A549 (cell line): ENCODE data around the gene PMM2. TPM values are rescaled to one million over a fixed set of nuclear protein-coding genes. Genes with fewer than 3 reads are reported as not detected.

Source experiments
- ATAC-seq, 2 experiments: fragments of 200-7000 bp in 1 of 2; fragments of >200 bp in 1 of 2; cut with Nextera tagmentation in 1 of 2; cut with Tn5 transposase in 1 of 2; 3 replicates each; pipeline versions ENCODE4 v1.8.0 to v1.9.1; 2018 to 2020; ENCODE audit warnings: mild to moderate bottlenecking in 1 of 2, moderate library complexity in 1 of 2
- CTCF ChIA-PET: fragments of 300-600 bp; sonication (Branson Sonifier 250); formaldehyde crosslinking; extraction: SDS; loops from one replicate; lab custom pipeline; 2021; ENCODE audit warnings: antibody characterized with exemption, inconsistent platforms; lab: Yijun Ruan, JAX
- POLR2A ChIA-PET: fragments of 350-600 bp; formaldehyde crosslinking; extraction: SDS; loops from one replicate; lab custom pipeline; 2021; ENCODE audit warnings: antibody characterized with exemption, inconsistent platforms; lab: Yijun Ruan, JAX
- DNase-seq, 2 experiments: peaks; one replicate each; pipeline versions ENCODE4 v3.0.0 to v3.0.0-alpha.2; 2011 to 2016; ENCODE audit warnings: low read depth in 1 of 2, low spot score in 1 of 2
- FAIRE-seq: peaks from 2 replicates; lab custom pipeline; 2011; peaks lifted over from hg19 to GRCh38; lab: Jason Lieb, UNC
- H3K27ac ChIP-seq, 2 experiments: fragments of >200 bp; sonication (Bioruptor Twin); formaldehyde crosslinking; 3 replicates each; pipeline ENCODE4 v1.5.1; 2016 to 2017
- H3K4me1 ChIP-seq: fragments of >200 bp; sonication (Bioruptor Twin); formaldehyde crosslinking; 3 replicates; pipeline ENCODE4 v1.6.1; 2016
- H3K4me2 ChIP-seq: fragments of >200 bp; sonication (Bioruptor Twin); formaldehyde crosslinking; 3 replicates; pipeline ENCODE4 v1.6.1; 2016
- H3K4me3 ChIP-seq: fragments of >200 bp; sonication (Bioruptor Twin); formaldehyde crosslinking; 3 replicates; pipeline ENCODE4 v1.5.1; 2016
- H3K9me3 ChIP-seq: fragments of >200 bp; sonication (Bioruptor Twin); formaldehyde crosslinking; 3 replicates; pipeline ENCODE4 v1.6.1; 2016
- CEBPB ChIP-seq, 2 experiments: fragments of >200 bp in 1 of 2; sonication (Bioruptor Twin) in 1 of 2; formaldehyde crosslinking in 1 of 2; IDR thresholded peaks; 2 replicates each; pipeline ENCODE4 v1.6.1; 2012 to 2016
- CHD4 ChIP-seq: fragments of 200-600 bp; sonication (generic); IDR thresholded peaks from 2 replicates; pipeline ENCODE4 v1.6.1; 2016; ENCODE audit warnings: antibody characterized with exemption, mild to moderate bottlenecking, borderline replicate concordance
- EHMT2 ChIP-seq: fragments of 200-600 bp; sonication (generic); IDR thresholded peaks from 2 replicates; pipeline ENCODE4 v1.6.1; 2016; ENCODE audit warnings: antibody characterized with exemption, low read depth, mild to moderate bottlenecking, moderate library complexity
- EP300 ChIP-seq, 2 experiments: fragments of >200 bp; sonication (Bioruptor Twin); formaldehyde crosslinking; IDR thresholded peaks; 2 replicates in 1 of 2; 3 replicates in 1 of 2; pipeline ENCODE4 v1.6.1; 2016 to 2017
- FOXS1 ChIP-seq: fragments of 250-450 bp; sonication (Bioruptor Pico); IDR thresholded peaks from 2 replicates; pipeline ENCODE4 v1.5.0; 2020; ENCODE audit warnings: mild to moderate bottlenecking, moderate library complexity
- GATA3 ChIP-seq: IDR thresholded peaks from 2 replicates; pipeline ENCODE4 v1.6.1; 2012; ENCODE audit warnings: borderline replicate concordance
- HDAC2 ChIP-seq: fragments of 200-600 bp; sonication (generic); IDR thresholded peaks from 2 replicates; pipeline ENCODE4 v1.6.1; 2016
- HEYL ChIP-seq: fragments of 250-450 bp; sonication (Bioruptor Pico); IDR thresholded peaks from 2 replicates; pipeline ENCODE4 v1.8.0; 2021; ENCODE audit warnings: mild to moderate bottlenecking, moderate library complexity
- HMGXB4 ChIP-seq: fragments of 250-450 bp; sonication (Bioruptor Pico); IDR thresholded peaks from 2 replicates; pipeline ENCODE4 v1.5.0; 2021; ENCODE audit warnings: mild to moderate bottlenecking, moderate library complexity, borderline replicate concordance
- HOXB13 ChIP-seq: fragments of 250-450 bp; sonication (Bioruptor Pico); IDR thresholded peaks from 2 replicates; pipeline ENCODE4 v1.5.0; 2020; ENCODE audit warnings: low read depth, mild to moderate bottlenecking, moderate library complexity
- HOXB5 ChIP-seq: fragments of 250-450 bp; sonication (Bioruptor Pico); IDR thresholded peaks from 2 replicates; pipeline ENCODE4 v1.5.0; 2020; ENCODE audit warnings: mild to moderate bottlenecking, moderate library complexity
- MAFK ChIP-seq: fragments of 450-650 bp; IDR thresholded peaks from 2 replicates; pipeline ENCODE4 v1.6.1; 2014; ENCODE audit not compliant: partially characterized antibody
- MAZ ChIP-seq: fragments of 150-350 bp; IDR thresholded peaks from 2 replicates; pipeline ENCODE4 v1.6.1; 2014; ENCODE audit warnings: antibody characterized with exemption, low read depth, low read length, borderline replicate concordance
- NFE2L2 ChIP-seq: fragments of 150-350 bp; conservative IDR thresholded peaks from 2 replicates; pipeline ENCODE4 v1.6.1; 2014; ENCODE audit warnings: low read length
- NPAS2 ChIP-seq: fragments of 250-450 bp; sonication (Bioruptor Pico); IDR thresholded peaks from 2 replicates; pipeline ENCODE4 v1.8.0; 2022; ENCODE audit warnings: mild to moderate bottlenecking, moderate library complexity, borderline replicate concordance
- PHF8 ChIP-seq: fragments of 200-600 bp; sonication (generic); IDR thresholded peaks from 2 replicates; pipeline ENCODE4 v1.6.1; 2016; ENCODE audit warnings: low read depth, mild to moderate bottlenecking, antibody characterized with exemption, moderate library complexity, borderline replicate concordance
- RARB ChIP-seq: fragments of 250-450 bp; sonication (Bioruptor Pico); IDR thresholded peaks from 2 replicates; pipeline ENCODE4 v1.8.0; 2021; ENCODE audit warnings: mild to moderate bottlenecking, moderate library complexity
- RCOR1 ChIP-seq: fragments of 150-350 bp; IDR thresholded peaks from 2 replicates; pipeline ENCODE4 v1.6.1; 2014; ENCODE audit warnings: antibody characterized with exemption, low read length, low read depth
- RNF2 ChIP-seq: fragments of 200-600 bp; sonication (generic); IDR thresholded peaks from 2 replicates; pipeline ENCODE4 v1.6.1; 2016; ENCODE audit warnings: low read depth, mild to moderate bottlenecking, antibody characterized with exemption, moderate library complexity, borderline replicate concordance
- SMC3 ChIP-seq: fragments of >200 bp; sonication (Bioruptor Twin); formaldehyde crosslinking; IDR thresholded peaks from 3 replicates; pipeline ENCODE4 v1.6.1; 2018; ENCODE audit warnings: inconsistent platforms
- TFCP2L1 ChIP-seq: fragments of 250-450 bp; sonication (Bioruptor Pico); IDR thresholded peaks from 2 replicates; pipeline ENCODE4 v1.5.0; 2021; ENCODE audit warnings: mild to moderate bottlenecking
- TP53 ChIP-seq: fragments of 250-450 bp; sonication (Bioruptor Pico); IDR thresholded peaks from 2 replicates; pipeline ENCODE4 v1.5.0; 2021; ENCODE audit warnings: mild to moderate bottlenecking, moderate library complexity
- ZNF302 ChIP-seq: fragments of 250-450 bp; sonication (Bioruptor Pico); IDR thresholded peaks from 2 replicates; pipeline ENCODE4 v1.9.0; 2021; ENCODE audit warnings: inconsistent platforms, mild to moderate bottlenecking, moderate library complexity
- WGBS: methylation state at CpG from one replicate; pipeline ENCODE4 v1.1.6; 2017; ENCODE audit errors: missing lambda C conversion rate; 5-methylcytosine and 5-hydroxymethylcytosine counted together
- polyA plus RNA-seq, 4 experiments: library from polyadenylated mRNA; depleted of rRNA in 3 of 4; stranded (reverse); fragments of >200 nt; fragmentation: RNase III in 1 of 4; extraction: RNeasy Plus Mini Kit Qiagen cat#74134 plus additional on column Dnase treatment in 1 of 4; gene quantifications; 2 replicates in 3 of 4; 3 replicates in 1 of 4; pipeline ENCODE4 v1.2.3, GENCODE V29; 2011 to 2017
- TF ChIP-seq, protein P1 (sequence below): fragments of 150-350 bp; IDR thresholded peaks from 2 replicates; pipeline ENCODE4 v1.6.1; 2014; ENCODE audit warnings: low read depth, mild to moderate bottlenecking, low read length
- TF ChIP-seq, protein P2 (sequence below): fragments of >200 bp; sonication (Bioruptor Twin); formaldehyde crosslinking; IDR thresholded peaks from 3 replicates; pipeline ENCODE4 v1.6.1; 2016
- TF ChIP-seq, protein P3 (sequence below): fragments of 200-600 bp; sonication (generic); IDR thresholded peaks from 2 replicates; pipeline ENCODE4 v1.6.1; 2016; ENCODE audit warnings: antibody characterized with exemption, mild to moderate bottlenecking, moderate library complexity

The PMM2 gene
- polyA plus RNA-seq, 2 of the 4 experiments (the other 2 are of a cell fraction): 56.6 to 72.4 TPM

DNA sequence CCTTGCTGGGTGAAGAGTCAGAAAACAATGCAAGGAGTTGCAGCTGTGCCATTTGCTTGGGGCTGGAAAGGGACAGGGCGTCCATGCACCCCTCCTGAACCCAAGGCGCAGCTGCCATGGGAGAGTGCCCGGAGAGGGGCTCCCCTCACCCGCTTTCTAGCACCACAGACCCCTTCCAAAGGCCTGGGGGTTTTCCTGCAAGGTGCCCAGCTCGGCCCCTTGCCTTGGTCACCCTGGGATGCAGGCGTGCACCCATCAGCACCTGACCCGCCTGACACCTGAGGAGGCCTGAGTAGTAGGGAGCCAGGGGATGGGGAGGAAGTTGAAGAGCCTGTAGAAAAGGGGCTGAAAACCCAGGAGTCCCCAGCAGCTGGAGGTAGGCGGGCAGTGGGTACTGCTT lies 30.5 kb upstream of the PMM2 start:
- POLR2A ChIA-PET: no interaction called here
- H3K9me3 ChIP-seq: no peaks in the 10 kb centered on the region
- H3K4me2 ChIP-seq: no peak overlapping the region
- H3K27ac ChIP-seq: no peak overlapping the region
- no peak overlapping the region for H3K4me3 ChIP-seq
- FAIRE-seq (no peak), ATAC-seq (no peak), DNase-seq (no peak)
- 43% methylated on average over 5 of the region's 8 CpGs for WGBS
- H3K4me1 ChIP-seq: no peaks in the 10 kb centered on the region
- TF ChIP-seq, protein P1, sequence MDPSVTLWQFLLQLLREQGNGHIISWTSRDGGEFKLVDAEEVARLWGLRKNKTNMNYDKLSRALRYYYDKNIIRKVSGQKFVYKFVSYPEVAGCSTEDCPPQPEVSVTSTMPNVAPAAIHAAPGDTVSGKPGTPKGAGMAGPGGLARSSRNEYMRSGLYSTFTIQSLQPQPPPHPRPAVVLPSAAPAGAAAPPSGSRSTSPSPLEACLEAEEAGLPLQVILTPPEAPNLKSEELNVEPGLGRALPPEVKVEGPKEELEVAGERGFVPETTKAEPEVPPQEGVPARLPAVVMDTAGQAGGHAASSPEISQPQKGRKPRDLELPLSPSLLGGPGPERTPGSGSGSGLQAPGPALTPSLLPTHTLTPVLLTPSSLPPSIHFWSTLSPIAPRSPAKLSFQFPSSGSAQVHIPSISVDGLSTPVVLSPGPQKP: no peak
- TF ChIP-seq MAFK (no peak), HOXB13 (CRISPR knock-in tag) (no peak), SMC3 (no peak), HEYL (CRISPR knock-in tag) (no peak), MAZ (no peak), EP300 (IDR thresholded peaks at IDR 0.05) (no peak), TP53 (no peak), GATA3 (no peak), NPAS2 (CRISPR knock-in tag) (no peak)
- TF ChIP-seq, protein P2, sequence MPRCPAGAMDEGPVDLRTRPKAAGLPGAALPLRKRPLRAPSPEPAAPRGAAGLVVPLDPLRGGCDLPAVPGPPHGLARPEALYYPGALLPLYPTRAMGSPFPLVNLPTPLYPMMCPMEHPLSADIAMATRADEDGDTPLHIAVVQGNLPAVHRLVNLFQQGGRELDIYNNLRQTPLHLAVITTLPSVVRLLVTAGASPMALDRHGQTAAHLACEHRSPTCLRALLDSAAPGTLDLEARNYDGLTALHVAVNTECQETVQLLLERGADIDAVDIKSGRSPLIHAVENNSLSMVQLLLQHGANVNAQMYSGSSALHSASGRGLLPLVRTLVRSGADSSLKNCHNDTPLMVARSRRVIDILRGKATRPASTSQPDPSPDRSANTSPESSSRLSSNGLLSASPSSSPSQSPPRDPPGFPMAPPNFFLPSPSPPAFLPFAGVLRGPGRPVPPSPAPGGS: no peak
- CTCF ChIA-PET: interaction anchor here (0.7 to 1.7 kb wide), 3 partner anchors 17 to 200 kb away, joined by 3 to 6 read pairs (median 3); no protein-coding TSS in a partner anchor

DNA sequence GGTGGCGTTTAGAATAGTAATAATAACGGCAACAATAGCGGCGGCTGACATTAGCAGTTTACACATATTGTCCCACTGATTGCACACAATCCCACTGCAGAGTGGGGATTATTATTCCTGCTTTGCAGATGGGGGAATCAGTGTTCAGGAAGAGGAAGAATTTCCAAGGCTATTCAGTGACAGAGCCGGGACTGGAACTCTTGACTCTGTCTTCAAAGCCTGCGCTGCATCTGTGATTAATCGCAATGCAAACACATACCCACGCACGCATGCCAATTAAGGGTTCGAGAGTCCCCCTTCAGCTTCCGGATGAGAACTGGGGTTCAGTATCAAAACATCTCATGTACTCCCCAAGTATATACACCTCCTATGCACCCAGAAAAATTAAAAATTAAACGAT lies 29.4 kb upstream of the PMM2 start:
- DNase-seq (no peak), ATAC-seq (no peak), FAIRE-seq (no peak)
- Histone ChIP-seq H3K4me1 (no peaks in the 10 kb centered on the region), H3K27ac (no peak overlapping the region), H3K9me3 (no peaks in the 10 kb centered on the region), H3K4me3 (no peak overlapping the region), H3K4me2 (no peak overlapping the region)
- CTCF ChIA-PET: no interaction called here
- 80% methylated on average over 12 of the region's 12 CpGs for WGBS
- TF ChIP-seq, protein P3, sequence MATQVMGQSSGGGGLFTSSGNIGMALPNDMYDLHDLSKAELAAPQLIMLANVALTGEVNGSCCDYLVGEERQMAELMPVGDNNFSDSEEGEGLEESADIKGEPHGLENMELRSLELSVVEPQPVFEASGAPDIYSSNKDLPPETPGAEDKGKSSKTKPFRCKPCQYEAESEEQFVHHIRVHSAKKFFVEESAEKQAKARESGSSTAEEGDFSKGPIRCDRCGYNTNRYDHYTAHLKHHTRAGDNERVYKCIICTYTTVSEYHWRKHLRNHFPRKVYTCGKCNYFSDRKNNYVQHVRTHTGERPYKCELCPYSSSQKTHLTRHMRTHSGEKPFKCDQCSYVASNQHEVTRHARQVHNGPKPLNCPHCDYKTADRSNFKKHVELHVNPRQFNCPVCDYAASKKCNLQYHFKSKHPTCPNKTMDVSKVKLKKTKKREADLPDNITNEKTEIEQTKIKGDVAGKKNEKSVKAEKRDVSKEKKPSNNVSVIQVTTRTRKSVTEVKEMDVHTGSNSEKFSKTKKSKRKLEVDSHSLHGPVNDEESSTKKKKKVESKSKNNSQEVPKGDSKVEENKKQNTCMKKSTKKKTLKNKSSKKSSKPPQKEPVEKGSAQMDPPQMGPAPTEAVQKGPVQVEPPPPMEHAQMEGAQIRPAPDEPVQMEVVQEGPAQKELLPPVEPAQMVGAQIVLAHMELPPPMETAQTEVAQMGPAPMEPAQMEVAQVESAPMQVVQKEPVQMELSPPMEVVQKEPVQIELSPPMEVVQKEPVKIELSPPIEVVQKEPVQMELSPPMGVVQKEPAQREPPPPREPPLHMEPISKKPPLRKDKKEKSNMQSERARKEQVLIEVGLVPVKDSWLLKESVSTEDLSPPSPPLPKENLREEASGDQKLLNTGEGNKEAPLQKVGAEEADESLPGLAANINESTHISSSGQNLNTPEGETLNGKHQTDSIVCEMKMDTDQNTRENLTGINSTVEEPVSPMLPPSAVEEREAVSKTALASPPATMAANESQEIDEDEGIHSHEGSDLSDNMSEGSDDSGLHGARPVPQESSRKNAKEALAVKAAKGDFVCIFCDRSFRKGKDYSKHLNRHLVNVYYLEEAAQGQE: no peak
- TF ChIP-seq FOXS1 (CRISPR knock-in tag) (no peak), MAZ (no peak), ZNF302 (CRISPR knock-in tag) (no peak), PHF8 (no peak), HOXB13 (CRISPR knock-in tag) (no peak), HOXB5 (CRISPR knock-in tag) (no peak), RNF2 (no peak), CEBPB (IDR thresholded peaks at IDR 0.05) (no peak), HMGXB4 (no peak), RARB (CRISPR knock-in tag) (no peak), CHD4 (no peak), EHMT2 (no peak), NFE2L2 (no peak), GATA3 (no peak), NPAS2 (CRISPR knock-in tag) (no peak), HDAC2 (no peak), TFCP2L1 (CRISPR knock-in tag) (no peak), RCOR1 (no peak)
- POLR2A ChIA-PET: no interaction called here
